Endothelial cell of umbilical vein (primary cell): ENCODE results near the gene C4orf51.

Experiments used
- CTCF ChIP-seq, 2 donors: IDR thresholded peaks; 1 replicate in 1 of 2; 2 replicates in 1 of 2; pipeline ENCODE4 v1.5.1; 2011; ENCODE audit warnings: low read length in 2 of 2, mild to moderate bottlenecking in 2 of 2, moderate library complexity in 2 of 2, control low read depth in 1 of 2, inconsistent platforms in 1 of 2, low read depth in 1 of 2; ENCODE audit not compliant: insufficient read depth in 1 of 2; ENCODE audit errors: extremely low read depth in 1 of 2
- EZH2 ChIP-seq: IDR thresholded peaks from 2 replicates; pipeline ENCODE4 v1.6.1; 2012; ENCODE audit warnings: borderline replicate concordance, low read depth, mild to moderate bottlenecking, moderate library complexity, low read length, inconsistent platforms; ENCODE audit not compliant: severe bottlenecking
- FOS ChIP-seq: IDR thresholded peaks from 2 replicates; pipeline ENCODE4 v1.6.1; 2011; ENCODE audit warnings: mild to moderate bottlenecking, low read length, moderate library complexity, borderline replicate concordance; ENCODE audit not compliant: insufficient read depth
- GATA2 ChIP-seq: IDR thresholded peaks from 2 replicates; pipeline ENCODE4 v1.7.0; 2011; ENCODE audit warnings: low read depth, mild to moderate bottlenecking, moderate library complexity, mixed read lengths, low read length; ENCODE audit not compliant: insufficient read length, insufficient read depth
- JUN ChIP-seq: IDR thresholded peaks from 2 replicates; pipeline ENCODE4 v1.6.1; 2011; ENCODE audit warnings: borderline replicate concordance, low read depth; ENCODE audit not compliant: insufficient read length, insufficient read depth
- MYC ChIP-seq: IDR thresholded peaks from one replicate; pipeline ENCODE4 v1.6.1; 2011; ENCODE audit warnings: mild to moderate bottlenecking, low read depth, low read length
- POLR2A ChIP-seq: IDR thresholded peaks from 2 replicates; pipeline ENCODE4 v1.6.1; 2012; ENCODE audit warnings: low read depth, mild to moderate bottlenecking, control low read depth, low read length
- POLR2AphosphoS5 ChIP-seq: IDR thresholded peaks from 2 replicates; pipeline ENCODE4 v1.6.1; 2012; ENCODE audit warnings: low read depth, mild to moderate bottlenecking, control low read depth, low read length, moderate library complexity; ENCODE audit not compliant: insufficient read depth
- TF ChIP-seq, protein P1 (sequence below): IDR thresholded peaks from 2 replicates; pipeline ENCODE4 v1.6.1; 2011; ENCODE audit not compliant: insufficient read depth, insufficient read length

- no peak for TF ChIP-seq CTCF (IDR thresholded peaks at IDR 0.05; ENCODE audit: extremely low read depth in 1 of 2, insufficient read depth in 1 of 2, low read depth in 1 of 2, low read length in 2 of 2)
- no peak for TF ChIP-seq POLR2AphosphoS5
- TF ChIP-seq EZH2, result no peak
- TF ChIP-seq, protein P1, sequence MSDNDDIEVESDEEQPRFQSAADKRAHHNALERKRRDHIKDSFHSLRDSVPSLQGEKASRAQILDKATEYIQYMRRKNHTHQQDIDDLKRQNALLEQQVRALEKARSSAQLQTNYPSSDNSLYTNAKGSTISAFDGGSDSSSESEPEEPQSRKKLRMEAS, result no peak
- no peak for TF ChIP-seq FOS
- TF ChIP-seq JUN, result peak; percentile 40
- no peak for TF ChIP-seq POLR2A
- no peak for TF ChIP-seq MYC
- TF ChIP-seq GATA2, result no peak
These were observed 55.4 kb downstream of the C4orf51 start for GRCh38 chr4:145735347-145735675.
